Adrenal gland (tissue), 12 donors: ENCODE data around the gene PCYT2. TPM values are rescaled to one million over a fixed set of nuclear protein-coding genes. Genes with fewer than 3 reads are reported as not detected.

Experiments
- DNase-seq, 7 donors: peaks; one replicate each; pipeline ENCODE4 v3.0.0-alpha.2; 2019 to 2020
- H3K27ac ChIP-seq, 5 donors: fragments of 200-600 bp; sonication (generic) in 4 of 5; 1 replicate in 3 of 5; 2 replicates in 2 of 5; pipeline versions ENCODE4 v1.5.1 to v1.8.0; 2016 to 2020; ENCODE audit warnings: mild to moderate bottlenecking in 1 of 5
- H3K27me3 ChIP-seq: fragments of 200-600 bp; 2 replicates; pipeline ENCODE4 v1.8.0; 2021
- H3K36me3 ChIP-seq, 2 donors: fragments of 200-600 bp; replicated peaks in 1 of 2; 1 replicate in 1 of 2; 2 replicates in 1 of 2; pipeline versions ENCODE4 v1.5.1 to v1.8.0; 2018 to 2022
- H3K4me1 ChIP-seq, 2 donors: fragments of 200-600 bp; replicated peaks in 1 of 2; 1 replicate in 1 of 2; 2 replicates in 1 of 2; pipeline versions ENCODE4 v1.5.1 to v1.8.0; 2018 to 2021
- H3K4me3 ChIP-seq, 4 donors: fragments of 200-600 bp; sonication (generic) in 3 of 4; one replicate each; pipeline ENCODE4 v1.5.1; 2016 to 2018
- H3K9me3 ChIP-seq, 3 donors: fragments of 200-600 bp; sonication (generic) in 1 of 3; replicated peaks in 1 of 3; 1 replicate in 2 of 3; 2 replicates in 1 of 3; pipeline versions ENCODE4 v1.5.1 to v1.8.0; 2016 to 2021
- CTCF ChIP-seq, 6 experiments: fragments of 450-650 bp in 4 of 6; fragments of 200-600 bp in 2 of 6; sonication (generic) in 1 of 6; IDR thresholded peaks; 1 replicate in 5 of 6; 2 replicates in 1 of 6; pipeline versions ENCODE4 v1.5.1 to v1.8.0; 2016 to 2021; ENCODE audit warnings: antibody characterized with exemption in 6 of 6, mild to moderate bottlenecking in 2 of 6, moderate library complexity in 1 of 6
- POLR2A ChIP-seq, 2 donors: fragments of 450-650 bp; IDR thresholded peaks; one replicate each; pipeline ENCODE4 v1.6.1; 2017; ENCODE audit warnings: antibody characterized with exemption in 2 of 2, mild to moderate bottlenecking in 2 of 2, moderate library complexity in 1 of 2
- WGBS, 4 donors: extraction: QIAGEN DNeasy Blood & Tissue Kit in 2 of 4; methylation state at CpG; one replicate each; pipeline versions ENCODE4 v1.1.5 to v1.1.7; 2013 to 2017; 5-methylcytosine and 5-hydroxymethylcytosine counted together
- intact Hi-C, 2 donors: fragments of 100-400 bp; cut with DNase I; formaldehyde crosslinking; loops; one replicate each; pipeline versions ENCODE4 v1.14.1 to v1.15.0; 2022 to 2023
- polyA plus RNA-seq, 3 donors: library from polyadenylated mRNA; stranded (reverse); fragments of 200-250 nt in 2 of 3; fragments of 350-450 nt in 1 of 3; fragmentation: Illumina TruSeq in 1 of 3; extraction: RNeasy Lipid Tissue Mini Kit (QIAGEN cat#74804) in 1 of 3; gene quantifications; one replicate each; pipeline ENCODE4 v1.2.3, GENCODE V29; 2013 to 2014
- total RNA-seq, 9 donors: library from RNA; depleted of rRNA in 4 of 9; stranded (reverse); fragments of >200 nt in 4 of 9; fragments of 120-200 nt in 1 of 9; fragmentation: NEBNext Ultra II Directional in 1 of 9; extraction: Animal tissue kit (Norgen Biotek cat#: 25700) in 1 of 9; gene quantifications; one replicate each; pipeline versions ENCODE4 v1.1.0 to v1.2.4, GENCODE V29; 2013 to 2023
- donor health status: healthy with polysubstance abuse.
- donor health status: Bipolar disorder and iron deficiency.
- donor health status: DM: yes; HTN: yes; CAD: no.
- donor health status: DM: no; HTN: no; CAD: no.
- donor health status: DM: no; HTN: no; CAD: no.
- donor health status: DM: yes; HTN: yes; CAD: no.

PCYT2 gene
- total and polyA plus RNA-seq, 12 donors = 19.8 to 41.2 (median 30.2) TPM

GRCh38 chr17:81901167-81902022 is 9.8 kb downstream of the PCYT2 start:
- intact Hi-C loops = no loop called here
- peaks cover 4% of the 10 kb centered on the region for H3K27me3 ChIP-seq
- no peak for TF ChIP-seq POLR2A (IDR thresholded peaks at IDR 0.05)
- TF ChIP-seq CTCF (IDR thresholded peaks at IDR 0.05) = no peak
- H3K4me1 ChIP-seq = peaks cover 3 to 14% of the 10 kb centered on the region in 2 donors
- H3K36me3 ChIP-seq = peaks cover 0 to 34% of the 10 kb centered on the region in 2 donors
- DNase-seq = no peak
- H3K9me3 ChIP-seq = no peaks in the 10 kb centered on the region
- peak overlapping the region in 1 of 4 donors; percentile 12 for H3K4me3 ChIP-seq
- no peak overlapping the region for H3K27ac ChIP-seq
- WGBS, 4 donors = 45 to 88% (median 66%) methylated on average over 8 to 21 of the region's 21 CpGs

- H3K36me3 ChIP-seq = peaks cover 0 to 45% of the 10 kb centered on the region in 2 donors
- no peaks in the 10 kb centered on the region for H3K9me3 ChIP-seq
- TF ChIP-seq CTCF (IDR thresholded peaks at IDR 0.05) (no peak), POLR2A (IDR thresholded peaks at IDR 0.05) (no peak)
- H3K4me1 ChIP-seq = peaks cover 3 to 14% of the 10 kb centered on the region in 2 donors
- no peak overlapping the region for H3K27ac ChIP-seq
- intact Hi-C loops = no loop called here
- DNase-seq = no peak
- 67 to 81% (median 76%) methylated on average over 7 to 18 of the region's 18 CpGs for WGBS, 4 donors
- H3K27me3 ChIP-seq = peaks cover 4% of the 10 kb centered on the region
- no peak overlapping the region for H3K4me3 ChIP-seq
These were observed 10.9 kb downstream of the PCYT2 start for GRCh38 chr17:81900181-81900820.

- WGBS, 4 donors = 95 to 97% (median 95%) methylated on average over 6 to 22 of the region's 22 CpGs
- no peak for DNase-seq
- no peak for TF ChIP-seq CTCF (IDR thresholded peaks at IDR 0.05)
- no peak for TF ChIP-seq POLR2A (IDR thresholded peaks at IDR 0.05)
- intact Hi-C loops = no loop called here
- Histone ChIP-seq H3K27ac (no peak overlapping the region), H3K36me3 (peaks cover 0 to 52% of the 10 kb centered on the region in 2 donors), H3K9me3 (no peaks in the 10 kb centered on the region), H3K4me3 (no peak overlapping the region), H3K4me1 (peaks cover 3 to 14% of the 10 kb centered on the region in 2 donors), H3K27me3 (peaks cover 4% of the 10 kb centered on the region)
These were observed 11.6 kb downstream of the PCYT2 start for GRCh38 chr17:81899514-81900166.

- Histone ChIP-seq H3K27ac (no peak overlapping the region), H3K4me1 (peaks cover 3 to 14% of the 10 kb centered on the region in 2 donors), H3K36me3 (peaks cover 0 to 58% of the 10 kb centered on the region in 2 donors), H3K4me3 (no peak overlapping the region), H3K27me3 (peaks cover 4% of the 10 kb centered on the region), H3K9me3 (no peaks in the 10 kb centered on the region)
- intact Hi-C loops = no loop called here
- no peak for TF ChIP-seq POLR2A (IDR thresholded peaks at IDR 0.05)
- no peak for TF ChIP-seq CTCF (IDR thresholded peaks at IDR 0.05)
- 87 to 97% (median 91%) methylated on average over 5 to 9 of the region's 9 CpGs for WGBS, 4 donors
- DNase-seq = no peak
These were observed 12.3 kb downstream of the PCYT2 start for GRCh38 chr17:81898885-81899284.
